Astrocyte (in vitro differentiated cells and primary cell): ENCODE results near the gene FAM50B. TPM values are rescaled to one million over a fixed set of nuclear protein-coding genes. Genes with fewer than 3 reads are reported as not detected.
"Not testable (repeated sequence)": the region's sequence is repeated elsewhere in the genome, so short reads cannot be mapped to it uniquely, and the experiment has no call there.

Experiments used
- DNase-seq: peaks from one replicate; pipeline ENCODE4 v3.0.0-alpha.2; 2010; ENCODE audit warnings: low read depth
- FAIRE-seq: peaks from 2 replicates; lab custom pipeline; 2011; peaks lifted over from hg19 to GRCh38; lab: Jason Lieb, UNC
- H2AFZ ChIP-seq: 2 replicates; pipeline ENCODE4 v1.6.0; 2012; ENCODE audit warnings: low read depth, low read length, inconsistent platforms
- H3K27ac ChIP-seq: 2 replicates; pipeline ENCODE4 v1.5.1; 2011; ENCODE audit warnings: low read depth, low read length, inconsistent platforms
- H3K27me3 ChIP-seq: 2 replicates; pipeline ENCODE4 v1.6.0; 2011; ENCODE audit warnings: low read length, inconsistent platforms; ENCODE audit not compliant: insufficient read depth
- H3K36me3 ChIP-seq: 2 replicates; pipeline ENCODE4 v1.5.1; 2011; ENCODE audit warnings: low read length, inconsistent platforms; ENCODE audit not compliant: insufficient read depth
- H3K4me1 ChIP-seq: 2 replicates; pipeline ENCODE4 v1.5.1; 2011; ENCODE audit warnings: low read length, inconsistent platforms; ENCODE audit not compliant: insufficient read depth
- H3K4me2 ChIP-seq: 2 replicates; pipeline ENCODE4 v1.6.0; 2012; ENCODE audit warnings: low read length, inconsistent platforms
- H3K4me3 ChIP-seq: 2 replicates; pipeline ENCODE4 v1.5.1; 2011; ENCODE audit warnings: low read depth, mild to moderate bottlenecking, low read length, inconsistent platforms; ENCODE audit not compliant: insufficient read depth
- H3K79me2 ChIP-seq: 2 replicates; pipeline ENCODE4 v1.6.0; 2012; ENCODE audit warnings: mild to moderate bottlenecking, low read length, inconsistent platforms; ENCODE audit not compliant: insufficient read depth
- H3K9ac ChIP-seq: 2 replicates; pipeline ENCODE4 v1.6.0; 2012; ENCODE audit warnings: mild to moderate bottlenecking, low read length, inconsistent platforms
- H3K9me3 ChIP-seq: 2 replicates; pipeline ENCODE4 v1.5.1; 2012; ENCODE audit warnings: low read depth, mild to moderate bottlenecking, low read length, inconsistent platforms; ENCODE audit not compliant: insufficient read depth
- H4K20me1 ChIP-seq: 2 replicates; pipeline ENCODE4 v1.6.0; 2012; ENCODE audit warnings: low read length, inconsistent platforms; ENCODE audit not compliant: insufficient read depth
- H3K27ac Mint-ChIP-seq: one replicate; pipeline ENCODE4 v1.8.0; 2021; ENCODE audit warnings: mild to moderate bottlenecking, mixed read lengths; ENCODE audit not compliant: unreplicated experiment
- H3K27me3 Mint-ChIP-seq: one replicate; pipeline ENCODE4 v1.8.0; 2021; ENCODE audit warnings: low read depth, mixed read lengths; ENCODE audit not compliant: unreplicated experiment
- H3K36me3 Mint-ChIP-seq: one replicate; pipeline ENCODE4 v1.8.0; 2021; ENCODE audit warnings: low read depth, mixed read lengths; ENCODE audit not compliant: unreplicated experiment
- H3K4me1 Mint-ChIP-seq: one replicate; pipeline ENCODE4 v1.8.0; 2021; ENCODE audit warnings: low read depth, mixed read lengths; ENCODE audit not compliant: unreplicated experiment
- H3K4me3 Mint-ChIP-seq: one replicate; pipeline ENCODE4 v1.8.0; 2021; ENCODE audit warnings: mild to moderate bottlenecking, moderate library complexity, mixed read lengths; ENCODE audit not compliant: unreplicated experiment
- H3K9me3 Mint-ChIP-seq: one replicate; pipeline ENCODE4 v1.8.0; 2021; ENCODE audit warnings: mild to moderate bottlenecking, mixed read lengths; ENCODE audit not compliant: unreplicated experiment
- CTCF ChIP-seq: IDR thresholded peaks from 2 replicates; pipeline ENCODE4 v1.5.1; 2011; ENCODE audit warnings: low read depth, mild to moderate bottlenecking, inconsistent platforms, low read length, moderate library complexity; ENCODE audit not compliant: insufficient read depth
- EZH2 ChIP-seq: IDR thresholded peaks from 2 replicates; pipeline ENCODE4 v1.6.1; 2012; ENCODE audit warnings: mild to moderate bottlenecking, low read length, inconsistent platforms; ENCODE audit not compliant: insufficient read depth
- total RNA-seq: library from RNA; stranded (reverse); gene quantifications from 2 replicates; pipeline ENCODE4 v1.2.1, GENCODE V29; 2021

Gene FAM50B
- total RNA-seq, 1 donor from 2014 or later: 4.6 TPM

GRCh38 chr6:3859878-3860552, 10.8 kb downstream of the FAM50B start:
- no peaks in the 10 kb centered on the region for H3K36me3 ChIP-seq
- H3K4me3 ChIP-seq: no peak overlapping the region
- H3K36me3 Mint-ChIP-seq: no peaks in the 10 kb centered on the region
- no peak overlapping the region for H3K27ac ChIP-seq
- no peak for DNase-seq
- H3K4me2 ChIP-seq: no peak overlapping the region
- H3K27me3 Mint-ChIP-seq: peaks cover 9% of the 10 kb centered on the region
- no peaks in the 10 kb centered on the region for H3K4me1 ChIP-seq
- no peak overlapping the region for H3K27ac Mint-ChIP-seq
- FAIRE-seq: no peak
- H3K9me3 ChIP-seq: no peaks in the 10 kb centered on the region
- no peak overlapping the region for H3K9ac ChIP-seq
- no peaks in the 10 kb centered on the region for H3K4me1 Mint-ChIP-seq
- H3K4me3 Mint-ChIP-seq: no peak overlapping the region
- TF ChIP-seq EZH2: no peak
- no peak for TF ChIP-seq CTCF
- H3K79me2 ChIP-seq: no peaks in the 10 kb centered on the region
- no peaks in the 10 kb centered on the region for H3K27me3 ChIP-seq
- no peaks in the 10 kb centered on the region for H3K9me3 Mint-ChIP-seq
- H4K20me1 ChIP-seq: no peaks in the 10 kb centered on the region
- no peak overlapping the region for H2AFZ ChIP-seq

GRCh38 chr6:3861424-3861823, 12.3 kb downstream of the FAM50B start:
- no peak for DNase-seq
- no peak overlapping the region for H3K4me2 ChIP-seq
- no peaks in the 10 kb centered on the region for H3K36me3 Mint-ChIP-seq
- H2AFZ ChIP-seq: no peak overlapping the region
- H3K4me3 Mint-ChIP-seq: no peak overlapping the region
- H3K4me3 ChIP-seq: no peak overlapping the region
- H3K27me3 Mint-ChIP-seq: peaks cover 9% of the 10 kb centered on the region
- H4K20me1 ChIP-seq: no peaks in the 10 kb centered on the region
- H3K4me1 ChIP-seq: no peaks in the 10 kb centered on the region
- H3K79me2 ChIP-seq: no peaks in the 10 kb centered on the region
- no peaks in the 10 kb centered on the region for H3K4me1 Mint-ChIP-seq
- H3K27ac Mint-ChIP-seq: no peak overlapping the region
- FAIRE-seq: no peak
- no peak overlapping the region for H3K27ac ChIP-seq
- H3K36me3 ChIP-seq: no peaks in the 10 kb centered on the region
- no peak overlapping the region for H3K9ac ChIP-seq
- no peaks in the 10 kb centered on the region for H3K27me3 ChIP-seq
- H3K9me3 Mint-ChIP-seq: no peaks in the 10 kb centered on the region
- H3K9me3 ChIP-seq: no peaks in the 10 kb centered on the region
- TF ChIP-seq CTCF: no peak
- TF ChIP-seq EZH2: no peak

GRCh38 chr6:3862038-3862437, 12.9 kb downstream of the FAM50B start:
- Histone ChIP-seq H3K36me3 (no peaks in the 10 kb centered on the region), H3K27me3 (no peaks in the 10 kb centered on the region), H4K20me1 (no peaks in the 10 kb centered on the region), H3K9me3 (no peaks in the 10 kb centered on the region), H3K4me2 (no peak overlapping the region), H3K4me3 (no peak overlapping the region), H3K79me2 (no peaks in the 10 kb centered on the region), H3K27ac (no peak overlapping the region), H2AFZ (no peak overlapping the region), H3K9ac (no peak overlapping the region), H3K4me1 (no peaks in the 10 kb centered on the region)
- Mint-ChIP-seq H3K4me3 (no peak overlapping the region), H3K4me1 (no peaks in the 10 kb centered on the region), H3K36me3 (no peaks in the 10 kb centered on the region), H3K27me3 (peaks cover 9% of the 10 kb centered on the region), H3K9me3 (no peaks in the 10 kb centered on the region), H3K27ac (no peak overlapping the region)
- no peak for FAIRE-seq
- TF ChIP-seq EZH2 (no peak), CTCF (no peak)
- no peak for DNase-seq

GRCh38 chr6:3863322-3863721, 14.1 kb downstream of the FAM50B start:
- H3K36me3 Mint-ChIP-seq, FAIRE-seq: not testable (repeated sequence)

More at GRCh38 chr6:3863322-3863721, 14.1 kb downstream of the FAM50B start:
- not testable (repeated sequence) for H3K27ac Mint-ChIP-seq, H3K4me3 Mint-ChIP-seq, H3K4me3 ChIP-seq, H3K27me3 Mint-ChIP-seq, H2AFZ ChIP-seq, H3K9ac ChIP-seq, DNase-seq, H3K27ac ChIP-seq, H3K79me2 ChIP-seq, H3K9me3 ChIP-seq, H3K27me3 ChIP-seq, H3K4me2 ChIP-seq, H3K4me1 Mint-ChIP-seq, H4K20me1 ChIP-seq, H3K4me1 ChIP-seq, H3K9me3 Mint-ChIP-seq, H3K36me3 ChIP-seq
